Measurements from ENCODE around the gene KBTBD2.
"Not testable (repeated sequence)": the region's sequence is repeated elsewhere in the genome, so short reads cannot be mapped to it uniquely, and the experiment has no call there.

DNA sequence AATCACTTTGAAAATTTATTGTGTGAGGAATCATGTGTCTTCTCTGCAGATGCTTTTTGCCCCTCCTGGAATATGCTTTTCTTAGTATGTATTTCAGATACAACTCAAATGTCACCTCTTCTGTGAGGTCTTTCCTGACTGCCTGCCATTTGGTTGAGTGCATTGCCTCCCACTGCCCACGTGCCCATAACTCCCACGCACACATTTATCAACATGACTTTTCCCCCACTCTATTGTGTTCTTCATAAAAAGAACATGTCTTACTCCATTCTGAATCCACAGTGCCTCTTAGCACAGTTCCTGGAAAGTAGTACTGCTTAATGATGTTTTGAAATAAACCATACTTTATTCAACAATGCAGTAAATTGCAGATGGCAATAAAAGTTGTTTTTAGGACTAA is 42.9 kb downstream of the KBTBD2 start:
- TF ChIP-seq CTCF (IDR thresholded peaks at IDR 0.05; ENCODE audit: insufficient read depth, low read length, poor library complexity, severe bottlenecking); EZH2phosphoT487 (conservative IDR thresholded peaks at IDR 0.05; ENCODE audit: low read length): not testable (repeated sequence)

Measured in SU-DHL-6 (cell line).